ENCODE results near the gene DIDO1.

Gene DIDO1

GRCh38 chr20:62846166-62846890, 80.0 kb downstream of the DIDO1 start:
- no peak for DNase-seq

GRCh38 chr20:62845416-62846160, 80.7 kb downstream of the DIDO1 start:
- no peak for DNase-seq

- DNase-seq: no peak
These were observed 82.1 kb downstream of the DIDO1 start for GRCh38 chr20:62844182-62844581.

GRCh38 chr20:62843656-62844055, 82.6 kb downstream of the DIDO1 start:
- no peak for DNase-seq

- no peak for DNase-seq
These were observed 84.5 kb downstream of the DIDO1 start for GRCh38 chr20:62841705-62842212.

- no peak for DNase-seq
These were observed 85.8 kb downstream of the DIDO1 start for GRCh38 chr20:62840244-62841197.

GRCh38 chr20:62839816-62840215, 86.5 kb downstream of the DIDO1 start:
- DNase-seq: no peak

GRCh38 chr20:62839261-62839660, 87.0 kb downstream of the DIDO1 start:
- no peak for DNase-seq

GRCh38 chr20:62838128-62838891, 88.0 kb downstream of the DIDO1 start:
- peak; percentile 92 for DNase-seq

- DNase-seq: no peak
These were observed 88.5 kb downstream of the DIDO1 start for GRCh38 chr20:62837790-62838127.

GRCh38 chr20:62836967-62837490, 89.3 kb downstream of the DIDO1 start:
- no peak for DNase-seq

- DNase-seq: no peak
These were observed 90.1 kb downstream of the DIDO1 start for GRCh38 chr20:62835931-62836861.

- no peak for DNase-seq
These were observed 91.2 kb downstream of the DIDO1 start for GRCh38 chr20:62834967-62835730.

- peak; percentile 67 for DNase-seq
These were observed 93.3 kb downstream of the DIDO1 start for GRCh38 chr20:62832951-62833391.

- peak; percentile 97 for DNase-seq
These were observed 93.9 kb downstream of the DIDO1 start for GRCh38 chr20:62832212-62832922.

- DNase-seq: no peak
These were observed 94.5 kb downstream of the DIDO1 start for GRCh38 chr20:62831854-62832211.

- peak; percentile 61 for DNase-seq
These were observed 94.9 kb downstream of the DIDO1 start for GRCh38 chr20:62831361-62831788.

- no peak for DNase-seq
These were observed 95.5 kb downstream of the DIDO1 start for GRCh38 chr20:62830821-62831220.

- DNase-seq: no peak
These were observed 96.1 kb downstream of the DIDO1 start for GRCh38 chr20:62830251-62830650.
